Measurements from ENCODE around the gene ULBP2. TPM values are rescaled to one million over a fixed set of nuclear protein-coding genes. Genes with fewer than 3 reads are reported as not detected.

The ULBP2 gene
- total RNA-seq, 1 experiment from 2014 or later: not detected

- H3T11ph ChIP-seq (ENCODE audit: low read length): no peak overlapping the region
- no peak overlapping the region for H4K5ac ChIP-seq (ENCODE audit: insufficient read length, low read depth, low read length)
- no peaks in the 10 kb centered on the region for H3K79me2 ChIP-seq (ENCODE audit: insufficient read depth, low read length)
- no peak overlapping the region for H3K4me2 ChIP-seq (ENCODE audit: insufficient read depth, insufficient read length, low read length)
- H2BK15ac ChIP-seq (ENCODE audit: low read depth, low read length): no peak overlapping the region
- Mint-ChIP-seq H3K4me1 (peaks cover 6 to 16% of the 10 kb centered on the region in 2 experiments; a peak in 3 of 4 replicates), H3K9me3 (peaks cover 0 to 10% of the 10 kb centered on the region in 2 experiments; a peak in 2 of 5 replicates), H3K27ac (no peak overlapping the region), H3K27me3 (ENCODE audit: low read depth) (peaks cover 98% of the 10 kb centered on the region), H3K36me3 (ENCODE audit: insufficient read depth in 1 of 3, low read depth in 3 of 3) (no peaks in the 10 kb centered on the region; a peak in 1 of 7 replicates), H3K4me3 (no peak overlapping the region)
- H2BK120ac ChIP-seq (ENCODE audit: low read depth, low read length, poor library complexity, severe bottlenecking): no peak overlapping the region
- no peak overlapping the region for H3K9ac ChIP-seq (ENCODE audit: extremely low read depth, insufficient read length, low read length)
- no peak overlapping the region for H3K27ac ChIP-seq (ENCODE audit: insufficient read length, low read depth, low read length)
- H2BK20ac ChIP-seq (ENCODE audit: low read depth, low read length, poor library complexity, severe bottlenecking): no peak overlapping the region
- no peak overlapping the region for H4K91ac ChIP-seq (ENCODE audit: insufficient read length, low read depth, low read length)
- H3K79me1 ChIP-seq (ENCODE audit: insufficient read depth, low read depth, low read length, poor library complexity, severe bottlenecking): no peaks in the 10 kb centered on the region
- no peak for DNase-seq
- H4K8ac ChIP-seq (replicated peaks; ENCODE audit: insufficient read length, low read depth, low read length): no peak overlapping the region
- no peaks in the 10 kb centered on the region for H3K4me1 ChIP-seq (ENCODE audit: insufficient read depth, low read length)
- H3K23me2 ChIP-seq (ENCODE audit: insufficient read length, low read depth, low read length, poor library complexity, severe bottlenecking): peaks cover 3% of the 10 kb centered on the region
- no peak overlapping the region for H2BK5ac ChIP-seq (ENCODE audit: insufficient read length, low read length)
- no peaks in the 10 kb centered on the region for H4K20me1 ChIP-seq (ENCODE audit: control insufficient read depth, insufficient read depth, insufficient read length)
- no peaks in the 10 kb centered on the region for H3K9me3 ChIP-seq (ENCODE audit: control insufficient read depth, low read depth, low read length)
- no peak overlapping the region for H3K14ac ChIP-seq (ENCODE audit: insufficient read depth, low read length)
- no peak for TF ChIP-seq CTCF (conservative IDR thresholded peaks at IDR 0.05)
- peaks cover 71% of the 10 kb centered on the region for H3K27me3 ChIP-seq (ENCODE audit: insufficient read depth, low read length)
- no peak overlapping the region for H2BK12ac ChIP-seq (ENCODE audit: insufficient read length, low read depth, low read length)
- H3K18ac ChIP-seq (ENCODE audit: insufficient read length, low read depth, low read length): no peak overlapping the region
- H3K23ac ChIP-seq (ENCODE audit: insufficient read length, low read depth, low read length): no peak overlapping the region
- no peak overlapping the region for H3K56ac ChIP-seq (ENCODE audit: insufficient read length, low read depth, low read length)
- H3K4ac ChIP-seq (ENCODE audit: low read depth, low read length): no peak overlapping the region
- WGBS (ENCODE audit: extremely low coverage, insufficient read length, low lambda C conversion rate): no CpG with 5 or more reads among the region's 9 CpGs
- H2AFZ ChIP-seq (ENCODE audit: low read length): no peak overlapping the region
- no peak overlapping the region for H2AK5ac ChIP-seq (ENCODE audit: insufficient read length, low read length)
Observed at GRCh38 chr6:149983145-149983544, 41.3 kb downstream of the ULBP2 start.

Data from H9 (cell line).